Middle frontal gyrus (tissue), 1 donor: ENCODE measurements around the gene MALT1.
"Not testable (repeated sequence)": the region's sequence is repeated elsewhere in the genome, so short reads cannot be mapped to it uniquely, and the experiment has no call there.

Experiments
- DNase-seq: peaks from one replicate; pipeline ENCODE4 v3.0.0-alpha.2; 2015; ENCODE audit warnings: low spot score; ENCODE audit errors: extremely low spot score

MALT1 gene

GRCh38 chr18:58728719-58729118, 57.5 kb downstream of the MALT1 start:
- DNase-seq, result no peak

- no peak for DNase-seq
These were observed 59.4 kb downstream of the MALT1 start for GRCh38 chr18:58730618-58731017.

- DNase-seq, result no peak
These were observed 61.2 kb downstream of the MALT1 start for GRCh38 chr18:58732471-58732870.

GRCh38 chr18:58733866-58734265, 62.6 kb downstream of the MALT1 start:
- DNase-seq, result no peak

GRCh38 chr18:58738322-58738721, 67.1 kb downstream of the MALT1 start:
- no peak for DNase-seq

- DNase-seq, result no peak
These were observed 74.6 kb downstream of the MALT1 start for GRCh38 chr18:58745914-58746313.

- DNase-seq, result no peak
These were observed 77.8 kb downstream of the MALT1 start for GRCh38 chr18:58748899-58749595.

- DNase-seq, result no peak
These were observed 82.7 kb downstream of the MALT1 start for GRCh38 chr18:58753976-58754375.

- DNase-seq, result no peak
These were observed 83.3 kb downstream of the MALT1 start for GRCh38 chr18:58754544-58755068.

GRCh38 chr18:58755304-58756010, 84.2 kb downstream of the MALT1 start:
- DNase-seq, result no peak

GRCh38 chr18:58756148-58756547, 84.9 kb downstream of the MALT1 start:
- no peak for DNase-seq

- DNase-seq, result no peak
These were observed 85.5 kb downstream of the MALT1 start for GRCh38 chr18:58756596-58757240.

GRCh38 chr18:58757351-58757750, 86.1 kb downstream of the MALT1 start:
- not testable (repeated sequence) for DNase-seq

GRCh38 chr18:58758046-58758445, 86.8 kb downstream of the MALT1 start:
- no peak for DNase-seq

GRCh38 chr18:58758606-58759005, 87.3 kb downstream of the MALT1 start:
- no peak for DNase-seq

GRCh38 chr18:58761241-58761969, 90.1 kb downstream of the MALT1 start:
- DNase-seq, result no peak

- no peak for DNase-seq
These were observed 90.9 kb downstream of the MALT1 start for GRCh38 chr18:58761970-58762780.

GRCh38 chr18:58762781-58763171, 91.5 kb downstream of the MALT1 start:
- no peak for DNase-seq

GRCh38 chr18:58766164-58766563, 94.9 kb downstream of the MALT1 start:
- DNase-seq, result no peak

GRCh38 chr18:58766946-58767345, 95.7 kb downstream of the MALT1 start:
- no peak for DNase-seq
